Hematopoietic multipotent progenitor cell treated with erythropoietin and hydrocortisone succinate and interleukin-3 and kit ligand, for 17 days (in vitro differentiated cells): Measurements from ENCODE around the gene ZNF667.

Experiments
- DNase-seq: peaks from one replicate; pipeline ENCODE4 v3.0.0-alpha.2; 2015; ENCODE audit warnings: low spot score

ZNF667 gene

DNA sequence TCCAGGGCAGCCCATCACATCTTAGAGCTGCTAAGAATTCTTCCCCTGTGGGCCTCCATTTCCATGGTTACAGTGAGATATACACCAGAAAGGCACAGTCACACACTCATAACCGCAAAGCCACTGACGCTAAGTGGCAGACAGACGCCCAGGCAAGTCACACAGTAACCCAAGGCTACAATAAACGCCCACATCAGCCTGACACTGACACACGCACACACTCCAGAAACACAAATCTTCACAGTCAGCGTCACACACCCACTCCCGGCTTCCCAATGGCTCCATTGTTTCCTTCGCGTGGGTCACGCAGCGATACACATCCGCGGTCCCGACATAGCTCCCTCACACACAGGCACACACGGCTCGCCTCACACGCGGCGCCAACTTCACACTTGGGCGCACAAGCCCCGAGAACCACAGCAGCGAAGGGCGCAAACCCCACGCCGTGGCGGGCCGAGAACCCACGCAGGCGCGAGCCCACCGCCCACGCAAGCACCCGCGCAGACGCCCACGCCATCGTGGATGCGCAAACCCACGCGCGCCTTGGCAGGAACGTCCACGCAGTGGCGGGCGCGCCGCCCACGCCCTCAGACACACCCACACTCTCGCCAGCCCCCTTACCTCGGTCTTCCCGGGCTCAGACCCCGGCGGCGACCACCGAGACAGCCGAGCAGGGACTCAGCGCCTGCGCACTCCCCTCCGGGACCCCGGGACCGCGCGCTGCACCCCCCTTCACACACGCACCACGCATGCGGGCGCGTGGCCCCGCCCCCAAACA is at the start of gene ZNF667:
TSS of gene ZNF667 (minus strand) at position 695 of the 778 bp plus-strand sequence. CDS start 14,975 bp downstream, outside the sequence.
- DNase-seq = no peak

DNA sequence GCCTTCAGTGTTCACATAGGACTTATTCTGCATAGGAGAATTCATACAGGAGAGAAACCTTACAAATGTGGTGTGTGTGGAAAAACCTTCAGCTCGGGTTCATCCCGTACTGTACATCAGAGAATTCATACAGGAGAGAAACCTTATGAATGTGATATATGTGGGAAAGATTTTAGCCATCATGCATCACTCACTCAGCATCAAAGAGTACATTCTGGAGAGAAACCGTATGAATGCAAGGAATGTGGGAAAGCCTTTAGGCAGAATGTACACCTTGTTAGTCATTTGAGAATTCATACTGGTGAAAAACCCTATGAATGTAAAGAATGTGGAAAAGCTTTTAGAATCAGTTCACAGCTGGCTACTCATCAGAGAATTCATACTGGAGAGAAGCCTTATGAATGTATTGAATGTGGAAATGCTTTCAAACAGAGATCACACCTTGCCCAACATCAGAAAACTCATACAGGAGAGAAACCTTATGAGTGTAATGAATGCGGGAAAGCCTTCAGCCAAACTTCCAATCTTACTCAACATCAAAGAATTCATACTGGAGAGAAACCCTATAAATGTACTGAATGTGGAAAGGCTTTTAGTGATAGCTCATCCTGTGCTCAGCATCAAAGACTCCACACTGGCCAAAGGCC is 48.2 kb upstream of the ZNF667 start:
- no peak for DNase-seq

DNA sequence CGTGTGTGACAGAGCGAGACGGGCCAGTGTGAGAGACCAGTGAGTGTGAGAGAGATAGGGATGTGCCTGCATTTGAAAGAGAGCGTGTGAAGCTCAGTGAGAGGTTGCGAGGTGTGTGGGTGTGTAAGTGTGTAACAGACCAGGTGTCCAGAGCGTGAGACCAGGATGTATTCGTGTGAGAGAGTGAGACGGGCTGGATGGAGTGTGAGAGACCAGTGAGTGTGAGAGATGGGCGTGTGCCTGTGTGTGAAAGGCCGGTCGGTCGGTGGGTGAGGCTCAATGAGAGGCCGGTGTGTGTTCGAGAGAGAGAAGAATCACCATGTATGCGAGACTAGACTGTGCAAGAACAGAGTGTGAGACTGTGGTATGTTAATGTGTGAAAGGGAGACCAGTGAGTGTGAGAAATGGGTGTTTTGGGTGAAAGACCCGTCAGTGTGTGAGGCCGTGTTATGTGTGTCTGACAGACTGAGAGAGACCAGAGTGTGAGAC is 31.2 kb upstream of the ZNF667 start:
- DNase-seq = no peak

DNA sequence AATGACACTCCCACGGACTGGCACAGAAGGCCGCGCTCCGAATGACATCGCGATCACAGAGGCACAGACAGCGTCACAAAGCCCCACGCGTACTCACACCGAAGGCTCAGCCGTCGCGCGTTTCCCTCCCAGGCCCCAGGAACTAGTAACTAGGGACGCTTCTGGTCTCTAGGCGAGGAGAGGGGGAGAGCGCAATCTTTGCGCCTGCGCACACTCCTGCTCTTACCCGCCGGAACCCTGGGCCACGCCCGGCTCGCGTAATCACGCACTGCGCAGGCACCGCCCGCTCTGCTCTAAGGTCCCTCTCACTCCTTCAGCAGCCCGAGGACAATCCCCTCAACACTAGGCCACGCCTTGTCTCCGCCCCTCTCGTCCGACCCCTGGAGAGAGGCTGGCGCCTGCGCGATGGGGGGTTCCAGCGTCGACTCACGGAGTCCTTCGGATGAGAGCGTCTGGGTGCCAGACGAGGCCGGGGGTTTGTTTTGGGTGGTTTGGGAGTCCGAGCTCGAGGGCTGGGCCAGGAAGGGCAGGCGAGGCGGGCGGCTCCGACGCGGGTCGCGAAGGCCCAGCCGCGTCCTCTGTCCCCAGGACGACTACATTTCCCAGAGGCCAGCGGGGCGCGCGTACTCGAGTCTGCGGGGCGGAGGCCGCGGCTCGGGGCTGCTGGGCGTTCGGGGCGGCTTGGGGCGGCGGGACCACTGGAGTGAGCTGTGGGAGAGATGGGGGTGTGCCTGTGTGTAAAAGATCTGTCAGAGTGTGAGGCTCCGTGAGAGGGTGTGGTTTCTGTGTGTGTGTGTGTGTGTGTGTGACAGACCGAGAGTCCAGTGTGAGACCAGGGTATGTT is 30.5 kb upstream of the ZNF667 start, which contains the start of gene ZNF471:
TSS of gene ZNF471 (plus strand) at position 410 of the 844 bp plus-strand sequence. CDS start 3,717 bp downstream, outside the sequence.
- peak; percentile 37 for DNase-seq

- DNase-seq = no peak
These were observed 27.4 kb upstream of the ZNF667 start for GRCh38 chr19:56504581-56504980.

DNA sequence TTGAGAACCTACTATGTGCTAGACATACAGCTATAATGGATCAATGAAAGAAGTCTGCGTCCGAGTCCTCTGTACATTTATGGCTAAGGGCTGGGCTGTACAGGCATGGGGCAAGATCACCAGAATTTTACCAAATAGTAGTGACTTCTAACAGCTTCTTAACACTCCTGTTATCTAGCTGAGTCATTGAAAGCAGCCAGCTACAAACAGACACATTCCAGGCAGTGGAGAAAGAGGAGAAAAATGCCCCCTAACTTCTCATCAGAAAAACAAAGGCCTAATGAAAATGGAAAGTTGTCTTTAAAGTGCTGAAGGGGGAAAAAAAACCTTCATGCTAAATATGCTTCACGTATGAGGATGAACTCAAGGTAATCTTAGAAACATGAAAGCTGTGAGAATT is 14.3 kb upstream of the ZNF667 start:
- no peak for DNase-seq

DNA sequence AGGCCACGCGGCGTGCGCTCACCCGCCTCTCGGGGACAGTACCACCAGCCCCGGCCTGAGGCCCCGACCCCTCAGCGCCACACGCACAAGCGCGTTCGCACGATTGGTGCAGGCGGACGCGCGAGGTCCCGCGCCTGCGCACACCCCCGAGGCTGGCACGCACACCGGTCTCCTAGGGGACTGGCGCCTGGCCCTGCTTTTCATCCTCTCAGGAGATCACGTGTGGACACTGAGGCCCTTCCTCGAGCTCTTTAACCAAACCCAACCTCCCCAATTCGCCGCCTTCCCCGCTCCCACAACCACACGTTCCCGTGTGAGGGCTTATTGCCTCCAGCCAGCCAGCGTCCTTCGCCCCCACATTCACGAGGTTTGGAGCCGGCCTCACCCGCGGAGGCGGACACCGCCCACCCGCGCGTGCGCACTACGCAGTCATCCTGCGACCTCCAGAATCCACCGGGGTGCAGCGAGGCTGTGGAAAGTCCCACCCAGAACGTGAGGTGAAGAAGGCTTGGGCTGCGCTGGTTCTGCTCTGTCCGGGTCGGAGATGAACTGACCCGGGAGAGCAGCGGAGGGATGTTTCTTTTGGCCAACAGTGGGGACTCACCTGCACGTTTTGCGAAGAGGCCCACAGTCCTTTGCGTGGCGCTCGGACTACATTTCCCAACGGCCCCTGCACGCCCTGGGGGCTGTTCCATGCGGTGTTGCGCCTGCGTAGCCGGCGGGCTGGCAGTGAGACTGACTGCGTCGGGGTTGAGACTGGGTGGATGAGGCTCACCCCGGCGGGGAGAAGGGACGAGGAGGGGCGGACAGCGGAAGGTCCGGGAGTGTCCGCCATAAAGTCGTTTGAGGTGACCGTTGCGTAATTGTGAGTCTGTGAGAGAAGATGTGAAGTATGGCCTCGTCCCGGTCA is 539 bp upstream of the ZNF667 start:
- peak; percentile 5 for DNase-seq

DNA sequence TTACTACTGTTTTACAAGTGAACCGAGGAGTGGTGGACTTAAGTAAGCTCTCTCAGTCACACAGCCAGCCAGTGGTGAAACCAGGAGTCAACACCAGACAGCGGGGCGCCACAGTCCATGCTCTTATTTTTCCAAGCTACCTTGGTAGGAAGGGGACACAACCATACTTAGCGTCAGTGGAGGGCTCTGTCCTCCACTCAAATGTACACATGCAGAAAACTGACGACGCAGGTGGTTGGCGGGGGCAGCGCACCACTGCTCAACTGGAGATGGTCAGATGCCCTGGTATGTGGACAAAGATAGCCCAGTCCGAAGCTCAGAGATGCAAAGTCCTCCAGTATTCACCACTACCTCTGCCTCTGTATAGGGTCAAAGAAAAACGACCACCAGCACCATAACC is 1.1 kb downstream of the ZNF667 start:
- no peak for DNase-seq

GRCh38 chr19:56474308-56474707 is 2.8 kb downstream of the ZNF667 start:
- no peak for DNase-seq

DNA sequence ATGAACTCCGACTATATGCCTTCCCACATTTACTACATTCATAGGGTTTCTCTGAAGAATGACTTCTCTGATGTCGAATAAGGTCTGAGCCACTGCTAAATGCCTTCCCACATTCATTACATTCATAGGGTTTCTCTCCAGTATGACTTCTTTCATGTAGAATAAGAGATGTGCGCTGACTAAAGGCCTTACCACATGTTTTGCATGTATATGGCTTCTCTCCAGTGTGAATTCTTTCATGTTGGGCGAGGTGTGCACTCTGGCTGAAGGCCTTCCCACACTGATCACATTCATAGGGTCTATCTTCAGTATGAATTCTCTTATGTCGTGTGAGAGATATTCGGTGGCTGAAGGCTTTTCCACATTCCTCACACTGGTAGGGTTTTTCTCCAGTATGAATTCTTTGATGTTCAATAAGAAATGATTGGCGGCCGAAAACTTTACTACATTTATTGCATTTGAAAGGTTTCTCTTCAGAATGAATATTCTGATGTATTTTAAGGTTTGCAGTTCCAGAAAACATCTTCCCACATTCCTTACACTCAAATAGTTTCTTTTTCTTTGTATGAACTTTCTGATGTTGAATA is 35.8 kb downstream of the ZNF667 start:
- no peak for DNase-seq

GRCh38 chr19:56423985-56424353 is 53.2 kb downstream of the ZNF667 start:
- DNase-seq = no peak

GRCh38 chr19:56423276-56423984 is 53.7 kb downstream of the ZNF667 start:
- DNase-seq = no peak

- DNase-seq = no peak
These were observed 72.1 kb downstream of the ZNF667 start for GRCh38 chr19:56405062-56405461.

GRCh38 chr19:56404705-56405056 is 72.5 kb downstream of the ZNF667 start:
- no peak for DNase-seq

DNA sequence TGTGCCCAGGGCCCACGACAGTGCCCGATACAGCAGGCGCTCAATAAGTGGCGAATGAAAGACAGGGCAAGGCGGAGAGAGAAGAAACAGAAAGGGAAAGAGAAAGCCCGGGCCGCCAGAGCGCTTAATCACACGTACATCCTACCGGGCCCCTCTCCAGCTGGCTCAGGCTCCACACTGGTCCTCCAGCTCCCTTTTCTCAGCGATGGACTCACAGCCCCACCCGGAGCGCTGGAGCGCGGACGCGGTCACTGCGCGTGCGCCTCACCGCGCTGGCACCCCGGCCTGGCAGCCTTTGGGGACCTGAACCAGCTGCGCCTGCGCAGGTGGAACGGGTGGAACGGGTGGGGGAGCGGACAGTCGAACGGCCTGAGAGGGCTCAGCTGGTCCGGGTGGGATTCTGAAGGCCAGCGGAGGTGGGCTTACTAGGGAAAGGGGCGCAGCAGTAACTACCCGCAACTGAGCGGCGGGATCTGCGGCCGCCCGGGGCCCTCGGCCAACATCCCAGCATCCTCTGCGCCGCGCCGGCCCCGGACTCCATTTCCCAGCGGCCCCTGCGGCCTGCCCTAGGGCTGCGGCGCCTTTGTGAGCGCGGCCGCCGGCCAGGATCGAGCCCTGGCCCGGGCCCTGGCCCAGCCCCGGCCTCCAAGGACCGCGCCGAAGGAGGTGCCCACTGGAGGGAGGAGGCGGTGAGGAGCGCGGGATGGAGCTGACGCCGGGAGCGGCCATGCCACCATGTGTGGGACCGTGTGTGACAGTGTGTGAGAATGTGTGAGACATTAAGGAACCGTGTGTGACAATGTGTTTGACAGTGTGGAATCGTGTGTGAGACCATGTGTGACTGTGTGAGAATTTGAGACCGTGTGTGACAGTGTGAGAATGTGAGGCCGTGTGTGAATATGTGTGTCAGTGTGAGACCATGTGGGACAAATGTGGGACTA is 73.1 kb downstream of the ZNF667 start, which contains the start of gene ZNF583:
TSS of gene ZNF583 (plus strand) at position 569 of the 941 bp plus-strand sequence. CDS start 2,783 bp downstream, outside the sequence.
- DNase-seq = peak; percentile 91

- DNase-seq = no peak
These were observed 73.9 kb downstream of the ZNF667 start for GRCh38 chr19:56403261-56403660.

DNA sequence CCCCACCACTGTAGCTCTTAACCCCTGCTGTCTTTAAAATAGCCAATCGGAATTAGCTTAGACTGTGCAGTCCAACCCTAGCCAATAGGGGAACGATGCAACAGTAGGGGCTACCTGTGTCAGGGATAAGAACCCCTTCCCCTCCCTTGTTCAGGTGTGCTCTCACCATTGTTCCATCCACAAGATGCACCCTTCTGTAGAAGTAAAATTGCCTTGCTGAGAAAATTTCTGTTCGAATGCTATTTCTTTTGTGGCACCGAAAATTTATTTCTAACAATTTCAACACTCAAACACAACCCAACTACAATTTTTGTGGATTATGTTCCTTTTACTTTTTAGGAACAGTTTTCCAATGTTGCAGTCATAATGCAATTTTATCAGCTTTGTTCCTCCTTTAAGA is 76.7 kb downstream of the ZNF667 start:
- no peak for DNase-seq

GRCh38 chr19:56398809-56399208 is 78.3 kb downstream of the ZNF667 start:
- DNase-seq = no peak
